ENCODE results near the gene PAX6.

Gene PAX6

GRCh38 chr11:31810779-31811647 is at the start of gene PAX6:
Gene PAX6 (minus strand): TSS chr11:31811322. CDS start chr11:31806411, 4,911 bp downstream.
- peak within 1 kb of the TSS; percentile 70 for H3K27ac Mint-ChIP-seq
- peaks cover 8 to 11% of the 10 kb centered on the region in 2 donors for H3K36me3 Mint-ChIP-seq
- ATAC-seq (replicated peaks) (peak; percentile 76 to 79), DNase-seq (peak; percentile 53)
- peaks cover 0 to 12% of the 10 kb centered on the region in 2 donors for H3K9me3 Mint-ChIP-seq
- peaks cover 75 to 85% of the 10 kb centered on the region in 2 donors for H3K27me3 Mint-ChIP-seq
- H3K4me1 Mint-ChIP-seq: peaks cover 32 to 71% of the 10 kb centered on the region in 2 donors
- H3K4me3 Mint-ChIP-seq: peak within 1 kb of the TSS; percentile 78 to 80

- Mint-ChIP-seq H3K27ac (no peak overlapping the region), H3K4me1 (no peaks in the 10 kb centered on the region), H3K36me3 (no peaks in the 10 kb centered on the region), H3K27me3 (peaks cover 16 to 28% of the 10 kb centered on the region in 2 donors), H3K9me3 (peaks cover 6 to 7% of the 10 kb centered on the region in 2 donors), H3K4me3 (no peak overlapping the region)
- DNase-seq: no peak
- no peak for ATAC-seq (replicated peaks)
Observed at GRCh38 chr11:31860391-31860790, 49.3 kb upstream of the PAX6 start.

GRCh38 chr11:31856248-31856647 is 45.1 kb upstream of the PAX6 start:
- H3K9me3 Mint-ChIP-seq: no peaks in the 10 kb centered on the region
- ATAC-seq (replicated peaks) (no peak), DNase-seq (no peak)
- no peak overlapping the region for H3K4me3 Mint-ChIP-seq
- no peaks in the 10 kb centered on the region for H3K4me1 Mint-ChIP-seq
- H3K27me3 Mint-ChIP-seq: peaks cover 7 to 28% of the 10 kb centered on the region in 2 donors
- H3K36me3 Mint-ChIP-seq: no peaks in the 10 kb centered on the region
- H3K27ac Mint-ChIP-seq: no peak overlapping the region

- H3K9me3 Mint-ChIP-seq: no peaks in the 10 kb centered on the region
- DNase-seq (no peak), ATAC-seq (replicated peaks) (no peak)
- H3K4me1 Mint-ChIP-seq: no peaks in the 10 kb centered on the region
- H3K4me3 Mint-ChIP-seq: no peak overlapping the region
- no peak overlapping the region for H3K27ac Mint-ChIP-seq
- H3K27me3 Mint-ChIP-seq: peaks cover 14 to 25% of the 10 kb centered on the region in 2 donors
- H3K36me3 Mint-ChIP-seq: no peaks in the 10 kb centered on the region
Observed at GRCh38 chr11:31855466-31855865, 44.3 kb upstream of the PAX6 start.

- Mint-ChIP-seq H3K27me3 (peaks cover 18 to 30% of the 10 kb centered on the region in 2 donors), H3K36me3 (no peaks in the 10 kb centered on the region), H3K9me3 (no peaks in the 10 kb centered on the region), H3K4me3 (no peak overlapping the region), H3K27ac (no peak overlapping the region), H3K4me1 (no peaks in the 10 kb centered on the region)
- no peak for ATAC-seq (replicated peaks)
- DNase-seq: no peak
Observed at GRCh38 chr11:31850365-31850764, 39.2 kb upstream of the PAX6 start.

- H3K9me3 Mint-ChIP-seq: no peaks in the 10 kb centered on the region
- H3K4me1 Mint-ChIP-seq: no peaks in the 10 kb centered on the region
- H3K4me3 Mint-ChIP-seq: no peak overlapping the region
- peaks cover 15 to 40% of the 10 kb centered on the region in 2 donors for H3K27me3 Mint-ChIP-seq
- no peak for DNase-seq
- no peaks in the 10 kb centered on the region for H3K36me3 Mint-ChIP-seq
- no peak for ATAC-seq (replicated peaks)
- no peak overlapping the region for H3K27ac Mint-ChIP-seq
Observed at GRCh38 chr11:31847761-31848160, 36.6 kb upstream of the PAX6 start.

GRCh38 chr11:31845331-31845730 is 34.2 kb upstream of the PAX6 start:
- no peak for ATAC-seq (replicated peaks)
- Mint-ChIP-seq H3K4me3 (no peak overlapping the region), H3K4me1 (no peaks in the 10 kb centered on the region), H3K27me3 (peaks cover 23 to 42% of the 10 kb centered on the region in 2 donors), H3K27ac (no peak overlapping the region), H3K9me3 (no peaks in the 10 kb centered on the region), H3K36me3 (no peaks in the 10 kb centered on the region)
- DNase-seq: no peak

- H3K9me3 Mint-ChIP-seq: no peaks in the 10 kb centered on the region
Observed at GRCh38 chr11:31844351-31844750, 33.2 kb upstream of the PAX6 start.

GRCh38 chr11:31841435-31841834 is 30.3 kb upstream of the PAX6 start:
- no peaks in the 10 kb centered on the region for H3K36me3 Mint-ChIP-seq
- peaks cover 34 to 36% of the 10 kb centered on the region in 2 donors for H3K27me3 Mint-ChIP-seq
- no peak overlapping the region for H3K4me3 Mint-ChIP-seq
- no peaks in the 10 kb centered on the region for H3K4me1 Mint-ChIP-seq
- no peak overlapping the region for H3K27ac Mint-ChIP-seq
- no peak for DNase-seq
- no peaks in the 10 kb centered on the region for H3K9me3 Mint-ChIP-seq
- ATAC-seq (replicated peaks): no peak

More at GRCh38 chr11:31844351-31844750, 33.2 kb upstream of the PAX6 start:
- Mint-ChIP-seq H3K4me1 (no peaks in the 10 kb centered on the region), H3K27ac (no peak overlapping the region), H3K36me3 (no peaks in the 10 kb centered on the region), H3K4me3 (no peak overlapping the region), H3K27me3 (peaks cover 32 to 49% of the 10 kb centered on the region in 2 donors)
- no peak for ATAC-seq (replicated peaks)
- no peak for DNase-seq

GRCh38 chr11:31834237-31834636 is 23.1 kb upstream of the PAX6 start:
- no peaks in the 10 kb centered on the region for H3K36me3 Mint-ChIP-seq
- H3K27ac Mint-ChIP-seq: no peak overlapping the region
- no peak overlapping the region for H3K4me3 Mint-ChIP-seq
- H3K4me1 Mint-ChIP-seq: no peaks in the 10 kb centered on the region
- DNase-seq: no peak
- no peak for ATAC-seq (replicated peaks)
- H3K27me3 Mint-ChIP-seq: peaks cover 15% of the 10 kb centered on the region in 2 donors
- no peaks in the 10 kb centered on the region for H3K9me3 Mint-ChIP-seq

GRCh38 chr11:31830406-31830805 is 19.3 kb upstream of the PAX6 start:
- Mint-ChIP-seq H3K4me1 (peaks cover 3 to 14% of the 10 kb centered on the region in 2 donors), H3K9me3 (no peaks in the 10 kb centered on the region), H3K27me3 (peaks cover 27 to 44% of the 10 kb centered on the region in 2 donors), H3K36me3 (peaks cover 0 to 3% of the 10 kb centered on the region in 2 donors), H3K27ac (no peak overlapping the region), H3K4me3 (no peak overlapping the region)
- ATAC-seq (replicated peaks): no peak
- DNase-seq: no peak

- Mint-ChIP-seq H3K27ac (no peak overlapping the region), H3K36me3 (peaks cover 0 to 3% of the 10 kb centered on the region in 2 donors), H3K4me3 (no peak overlapping the region), H3K27me3 (peaks cover 44 to 64% of the 10 kb centered on the region in 2 donors), H3K4me1 (peaks cover 4 to 14% of the 10 kb centered on the region in 2 donors), H3K9me3 (no peaks in the 10 kb centered on the region)
- ATAC-seq (replicated peaks): no peak
- no peak for DNase-seq
Observed at GRCh38 chr11:31828217-31828616, 17.1 kb upstream of the PAX6 start.

- Mint-ChIP-seq H3K36me3 (peaks cover 0 to 3% of the 10 kb centered on the region in 2 donors), H3K27me3 (peaks cover 49 to 70% of the 10 kb centered on the region in 2 donors), H3K4me3 (peak overlapping the region in 1 of 2 donors; percentile 61), H3K9me3 (peaks cover 0 to 1% of the 10 kb centered on the region in 2 donors), H3K27ac (peak overlapping the region; percentile 89), H3K4me1 (peaks cover 4 to 14% of the 10 kb centered on the region in 2 donors)
- ATAC-seq (replicated peaks) (no peak), DNase-seq (no peak)
Observed at GRCh38 chr11:31827455-31828206, 16.5 kb upstream of the PAX6 start.

Measured in stimulated activated naive B cell treated with anti-CD40 and anti-IgM and Interleukin-4, amounts not matched to agents 10 μg/mL and 1 μg/mL and 100 μg/mL, for 72 hours (primary cell).